Limb (tissue), 2 donors: ENCODE measurements around the gene ATG2B.

Experiments
- DNase-seq, 2 donors: peaks; one replicate each; pipeline ENCODE4 v3.0.0-alpha.2; 2016; ENCODE audit errors: extremely low spot score in 2 of 2

Gene ATG2B

GRCh38 chr14:96271421-96271762, 91.7 kb downstream of the ATG2B start:
- no peak for DNase-seq

GRCh38 chr14:96270565-96271420, 92.3 kb downstream of the ATG2B start:
- no peak for DNase-seq

- DNase-seq, result no peak
Observed at GRCh38 chr14:96269359-96269710, 93.8 kb downstream of the ATG2B start.

GRCh38 chr14:96268431-96269358, 94.4 kb downstream of the ATG2B start:
- DNase-seq, result no peak

- no peak for DNase-seq
Observed at GRCh38 chr14:96267916-96268315, 95.2 kb downstream of the ATG2B start.

GRCh38 chr14:96267336-96267735, 95.8 kb downstream of the ATG2B start:
- peak; percentile 73 to 82 for DNase-seq

GRCh38 chr14:96265383-96266095, 97.6 kb downstream of the ATG2B start:
- peak in 1 of 2 donors; percentile 75 for DNase-seq

GRCh38 chr14:96264853-96265252, 98.3 kb downstream of the ATG2B start:
- DNase-seq, result no peak

- DNase-seq, result no peak
Observed at GRCh38 chr14:96264200-96264553, 99.0 kb downstream of the ATG2B start.

- no peak for DNase-seq
Observed at GRCh38 chr14:96263347-96264199, 99.6 kb downstream of the ATG2B start.

GRCh38 chr14:96261772-96262655, 101.1 kb downstream of the ATG2B start:
- DNase-seq, result no peak

- DNase-seq, result no peak
Observed at GRCh38 chr14:96261053-96261452, 102.1 kb downstream of the ATG2B start.

GRCh38 chr14:96260341-96260821, 102.8 kb downstream of the ATG2B start:
- DNase-seq, result no peak

GRCh38 chr14:96257900-96258299, 105.2 kb downstream of the ATG2B start:
- DNase-seq, result no peak

- no peak for DNase-seq
Observed at GRCh38 chr14:96257056-96257455, 106.1 kb downstream of the ATG2B start.

GRCh38 chr14:96256407-96256806, 106.7 kb downstream of the ATG2B start:
- no peak for DNase-seq

- no peak for DNase-seq
Observed at GRCh38 chr14:96255501-96256366, 107.4 kb downstream of the ATG2B start, which contains the start of gene BDKRB1. Gene BDKRB1 (plus strand): TSS chr14:96256210. CDS start chr14:96263683, 7,473 bp downstream.

GRCh38 chr14:96254687-96255086, 108.5 kb downstream of the ATG2B start:
- no peak for DNase-seq
